SU-DHL-6 (cell line): ENCODE results near the gene PKM.

Source experiments
- H2AFZ ChIP-seq: fragments of 200-600 bp; sonication (generic); 2 replicates; pipeline ENCODE4 v1.6.1; 2014; ENCODE audit warnings: low read depth, mild to moderate bottlenecking, moderate library complexity, mixed read lengths, antibody characterized with exemption, low read length; ENCODE audit not compliant: severe bottlenecking
- H3F3A ChIP-seq: fragments of 200-600 bp; shearing (Covaris generic); 2 replicates; pipeline ENCODE4 v1.6.0; 2016; ENCODE audit warnings: antibody characterized with exemption, mild to moderate bottlenecking; ENCODE audit not compliant: insufficient read depth
- H3K27ac ChIP-seq: fragments of 200-600 bp; sonication (generic); 2 replicates; pipeline ENCODE4 v1.5.1; 2016; ENCODE audit warnings: low read depth, mild to moderate bottlenecking, low read length, moderate library complexity, mixed read lengths
- H3K27me3 ChIP-seq: fragments of 200-600 bp; sonication (generic), shearing (Covaris generic); 2 replicates; pipeline ENCODE4 v1.6.0; 2014; ENCODE audit warnings: mild to moderate bottlenecking, low read length
- H3K36me3 ChIP-seq: fragments of 200-600 bp; sonication (generic); 2 replicates; pipeline ENCODE4 v1.6.1; 2014; ENCODE audit warnings: mild to moderate bottlenecking, low read length, mixed read lengths
- H3K4me2 ChIP-seq: fragments of 300-600, 200-600 bp; shearing (Covaris generic), sonication (generic); 2 replicates; pipeline ENCODE4 v1.6.0; 2014; ENCODE audit warnings: low read length, low read depth, mild to moderate bottlenecking; ENCODE audit not compliant: poor library complexity, severe bottlenecking
- H3K4me3 ChIP-seq: fragments of 200-600 bp; sonication (generic); 2 replicates; pipeline ENCODE4 v1.5.1; 2014; ENCODE audit warnings: antibody characterized with exemption, low read length, mild to moderate bottlenecking, mixed read lengths; ENCODE audit not compliant: insufficient read depth, poor library complexity, severe bottlenecking
- H3K79me2 ChIP-seq: fragments of 200-600 bp; sonication (generic); 2 replicates; pipeline ENCODE4 v1.6.1; 2014; ENCODE audit warnings: mild to moderate bottlenecking, low read length, moderate library complexity; ENCODE audit not compliant: insufficient read depth
- H3K9ac ChIP-seq: fragments of 200-600 bp; sonication (generic); 2 replicates; pipeline ENCODE4 v1.7.0; 2014; ENCODE audit warnings: mild to moderate bottlenecking, low read length
- H3K9me2 ChIP-seq: fragments of 200-600 bp; sonication (generic); replicated peaks from 2 replicates; pipeline ENCODE4 v1.6.1; 2014; ENCODE audit warnings: low read length; ENCODE audit not compliant: insufficient read depth
- H3K9me3 ChIP-seq: fragments of 200-600 bp; sonication (generic); 2 replicates; pipeline ENCODE4 v1.6.1; 2014; ENCODE audit warnings: low read length, mixed read lengths; ENCODE audit not compliant: insufficient read depth
- H4K20me1 ChIP-seq: fragments of 200-600 bp; sonication (generic); 2 replicates; pipeline ENCODE4 v1.6.1; 2014; ENCODE audit warnings: low read depth, mild to moderate bottlenecking, antibody characterized with exemption, low read length, moderate library complexity, mixed read lengths
- EZH2phosphoT487 ChIP-seq: fragments of 200-600 bp; sonication (generic), shearing (Covaris generic); conservative IDR thresholded peaks from 2 replicates; pipeline ENCODE4 v1.6.1; 2018; ENCODE audit warnings: mild to moderate bottlenecking, antibody characterized with exemption, low read length, moderate library complexity, mixed read lengths
- TF ChIP-seq, protein P1 (sequence below): fragments of 200-600 bp; sonication (generic); IDR thresholded peaks from one replicate; pipeline ENCODE4 v1.5.1; 2017; ENCODE audit warnings: antibody characterized with exemption, mild to moderate bottlenecking, low read length, moderate library complexity; ENCODE audit not compliant: insufficient read depth, poor library complexity, severe bottlenecking

The PKM gene

GRCh38 chr15:72217216-72217615 lies 13.8 kb downstream of the PKM start:
- no peak for TF ChIP-seq EZH2phosphoT487
- TF ChIP-seq, protein P1, sequence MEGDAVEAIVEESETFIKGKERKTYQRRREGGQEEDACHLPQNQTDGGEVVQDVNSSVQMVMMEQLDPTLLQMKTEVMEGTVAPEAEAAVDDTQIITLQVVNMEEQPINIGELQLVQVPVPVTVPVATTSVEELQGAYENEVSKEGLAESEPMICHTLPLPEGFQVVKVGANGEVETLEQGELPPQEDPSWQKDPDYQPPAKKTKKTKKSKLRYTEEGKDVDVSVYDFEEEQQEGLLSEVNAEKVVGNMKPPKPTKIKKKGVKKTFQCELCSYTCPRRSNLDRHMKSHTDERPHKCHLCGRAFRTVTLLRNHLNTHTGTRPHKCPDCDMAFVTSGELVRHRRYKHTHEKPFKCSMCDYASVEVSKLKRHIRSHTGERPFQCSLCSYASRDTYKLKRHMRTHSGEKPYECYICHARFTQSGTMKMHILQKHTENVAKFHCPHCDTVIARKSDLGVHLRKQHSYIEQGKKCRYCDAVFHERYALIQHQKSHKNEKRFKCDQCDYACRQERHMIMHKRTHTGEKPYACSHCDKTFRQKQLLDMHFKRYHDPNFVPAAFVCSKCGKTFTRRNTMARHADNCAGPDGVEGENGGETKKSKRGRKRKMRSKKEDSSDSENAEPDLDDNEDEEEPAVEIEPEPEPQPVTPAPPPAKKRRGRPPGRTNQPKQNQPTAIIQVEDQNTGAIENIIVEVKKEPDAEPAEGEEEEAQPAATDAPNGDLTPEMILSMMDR, result no peak
- Histone ChIP-seq H3K36me3 (peaks cover 60% of the 10 kb centered on the region), H3F3A (peaks cover 23% of the 10 kb centered on the region), H3K27me3 (no peaks in the 10 kb centered on the region), H3K9me3 (no peaks in the 10 kb centered on the region), H3K4me2 (no peak overlapping the region), H4K20me1 (peaks cover 64% of the 10 kb centered on the region), H3K79me2 (peaks cover 67% of the 10 kb centered on the region), H3K4me3 (no peak overlapping the region), H3K9me2 (no peaks in the 10 kb centered on the region), H2AFZ (no peak overlapping the region), H3K9ac (no peak overlapping the region), H3K27ac (no peak overlapping the region)

- Histone ChIP-seq H3K36me3 (peaks cover 63% of the 10 kb centered on the region), H3K9me2 (no peaks in the 10 kb centered on the region), H3F3A (peaks cover 23% of the 10 kb centered on the region), H3K4me2 (no peak overlapping the region), H3K27me3 (no peaks in the 10 kb centered on the region), H3K9ac (no peak overlapping the region), H3K4me3 (no peak overlapping the region), H3K79me2 (peaks cover 65% of the 10 kb centered on the region), H4K20me1 (peaks cover 57% of the 10 kb centered on the region), H3K9me3 (no peaks in the 10 kb centered on the region), H2AFZ (no peak overlapping the region), H3K27ac (no peak overlapping the region)
- TF ChIP-seq EZH2phosphoT487, result no peak
- TF ChIP-seq, protein P1, result no peak
These were observed 14.9 kb downstream of the PKM start for GRCh38 chr15:72216079-72216478.

- Histone ChIP-seq H3K4me3 (no peak overlapping the region), H4K20me1 (peaks cover 12% of the 10 kb centered on the region; the same call in 1 of the 2 replicates), H3K4me2 (no peak overlapping the region), H3K36me3 (peaks cover 65% of the 10 kb centered on the region), H3K79me2 (0 out of 2 replicates have a peak, but pooled peaks cover 9% of the 10 kb centered on the region), H3K9ac (no peak overlapping the region), H3K9me2 (no peaks in the 10 kb centered on the region), H3K9me3 (no peaks in the 10 kb centered on the region), H3K27me3 (no peaks in the 10 kb centered on the region), H3K27ac (no peak overlapping the region), H3F3A (peaks cover 12% of the 10 kb centered on the region), H2AFZ (no peak overlapping the region)
- TF ChIP-seq EZH2phosphoT487, result no peak
- TF ChIP-seq, protein P1, result no peak
These were observed 23.4 kb downstream of the PKM start for GRCh38 chr15:72207558-72208085.
